CD14-positive monocyte (primary cell): ENCODE results near the gene TPK1. TPM values are rescaled to one million over a fixed set of nuclear protein-coding genes. Genes with fewer than 3 reads are reported as not detected.

ENCODE experiments used
- DNase-seq, 3 donors: peaks; one replicate each; pipeline ENCODE4 v3.0.0-alpha.2; 2011 to 2022
- H2AFZ ChIP-seq: 2 replicates; pipeline ENCODE4 v1.6.0; 2012; ENCODE audit warnings: mild to moderate bottlenecking, low read depth, low read length, inconsistent platforms; ENCODE audit not compliant: insufficient read depth, poor library complexity, severe bottlenecking
- H3K27ac ChIP-seq, 2 donors: 1 replicate in 1 of 2; 2 replicates in 1 of 2; pipeline ENCODE4 v1.5.1; 2012 to 2013; ENCODE audit warnings: low read length in 2 of 2, control low read depth in 1 of 2, inconsistent platforms in 1 of 2, low read depth in 1 of 2, mild to moderate bottlenecking in 1 of 2
- H3K27me3 ChIP-seq, 2 donors: one replicate each; pipeline versions ENCODE4 v1.6.0 to v1.6.1; 2011 to 2013; ENCODE audit warnings: low read length in 2 of 2; ENCODE audit not compliant: control insufficient read depth in 2 of 2, insufficient read depth in 2 of 2
- H3K36me3 ChIP-seq, 2 donors: replicated peaks in 1 of 2; 1 replicate in 1 of 2; 2 replicates in 1 of 2; pipeline versions ENCODE4 v1.5.1 to v1.6.1; 2012 to 2013; ENCODE audit warnings: low read length in 2 of 2, control low read depth in 1 of 2, inconsistent platforms in 1 of 2, mild to moderate bottlenecking in 1 of 2; ENCODE audit not compliant: insufficient read depth in 2 of 2, control insufficient read depth in 1 of 2
- H3K4me1 ChIP-seq, 2 donors: 1 replicate in 1 of 2; 2 replicates in 1 of 2; pipeline versions ENCODE4 v1.5.1 to v1.6.1; 2012 to 2013; ENCODE audit warnings: low read length in 2 of 2, control low read depth in 1 of 2, inconsistent platforms in 1 of 2, mild to moderate bottlenecking in 1 of 2, moderate library complexity in 1 of 2; ENCODE audit not compliant: insufficient read depth in 2 of 2, control insufficient read depth in 1 of 2
- H3K4me2 ChIP-seq: replicated peaks from 2 replicates; pipeline ENCODE3; 2012; ENCODE audit warnings: low read length, moderate library complexity, mild to moderate bottlenecking; ENCODE audit not compliant: poor library complexity, severe bottlenecking; ENCODE audit errors: extremely low read depth
- H3K4me3 ChIP-seq, 3 experiments: fragments of 200-600 bp in 1 of 3; sonication (generic) in 1 of 3; replicated peaks in 1 of 3; 1 replicate in 2 of 3; 2 replicates in 1 of 3; pipeline ENCODE4 v1.5.1; 2011 to 2013; ENCODE audit warnings: low read length in 3 of 3, mild to moderate bottlenecking in 3 of 3, control low read depth in 2 of 3, low read depth in 2 of 3, inconsistent platforms in 1 of 3, moderate library complexity in 1 of 3
- H3K79me2 ChIP-seq: 2 replicates; pipeline ENCODE4 v1.6.0; 2012; ENCODE audit warnings: mild to moderate bottlenecking, control low read depth, inconsistent platforms, low read length, moderate library complexity; ENCODE audit not compliant: insufficient read depth
- H3K9ac ChIP-seq: 2 replicates; pipeline ENCODE4 v1.6.0; 2017; ENCODE audit warnings: low read length, mild to moderate bottlenecking; ENCODE audit not compliant: insufficient read depth, poor library complexity, severe bottlenecking
- H3K9me3 ChIP-seq, 2 donors: replicated peaks in 1 of 2; 1 replicate in 1 of 2; 2 replicates in 1 of 2; pipeline versions ENCODE4 v1.5.1 to v1.6.1; 2012 to 2013; ENCODE audit warnings: low read length in 2 of 2, control low read depth in 1 of 2; ENCODE audit not compliant: control insufficient read depth in 1 of 2, insufficient read depth in 1 of 2
- H4K20me1 ChIP-seq: 2 replicates; pipeline ENCODE4 v1.6.0; 2012; ENCODE audit warnings: mild to moderate bottlenecking, low read length, control low read depth, moderate library complexity; ENCODE audit not compliant: insufficient read depth
- H3K27ac Mint-ChIP-seq, 7 donors: one replicate each; pipeline ENCODE4 v1.8.0; 2020; ENCODE audit warnings: mild to moderate bottlenecking in 7 of 7, mixed read lengths in 7 of 7, moderate library complexity in 6 of 7, inconsistent platforms in 2 of 7
- H3K27me3 Mint-ChIP-seq, 3 donors: one replicate each; pipeline ENCODE4 v1.8.0; 2021 to 2022; ENCODE audit warnings: low read depth in 3 of 3, mild to moderate bottlenecking in 3 of 3, mixed read lengths in 3 of 3, moderate library complexity in 3 of 3, inconsistent platforms in 1 of 3
- H3K36me3 Mint-ChIP-seq, 2 donors: one replicate each; pipeline ENCODE4 v1.8.0; 2020; ENCODE audit warnings: mixed read lengths in 2 of 2, inconsistent platforms in 1 of 2, mild to moderate bottlenecking in 1 of 2
- H3K4me1 Mint-ChIP-seq: one replicate; pipeline ENCODE4 v1.8.0; 2020; ENCODE audit warnings: mild to moderate bottlenecking, mixed read lengths
- H3K4me3 Mint-ChIP-seq, 2 donors: one replicate each; pipeline ENCODE4 v1.8.0; 2020; ENCODE audit warnings: mild to moderate bottlenecking in 2 of 2, mixed read lengths in 2 of 2, moderate library complexity in 1 of 2
- H3K9me3 Mint-ChIP-seq, 7 donors: one replicate each; pipeline ENCODE4 v1.8.0; 2020 to 2022; ENCODE audit warnings: mixed read lengths in 7 of 7, mild to moderate bottlenecking in 6 of 7, moderate library complexity in 6 of 7, inconsistent platforms in 2 of 7
- WGBS: methylation state at CpG from one replicate; pipeline ENCODE4 v1.1.5; 2013; ENCODE audit warnings: missing lambda C conversion rate; ENCODE audit not compliant: insufficient coverage; 5-methylcytosine and 5-hydroxymethylcytosine counted together
- intact Hi-C, 2 donors: fragments of 100-400 bp; cut with micrococcal nuclease; formaldehyde crosslinking; loops; one replicate each; pipeline versions ENCODE4 v1.15.0 to v1.15.1; 2023
- polyA plus RNA-seq, 3 donors: library from polyadenylated mRNA; depleted of rRNA in 1 of 3; unstranded in 2 of 3; stranded (reverse) in 1 of 3; fragments of 300-500 nt in 2 of 3; fragments of >200 nt in 1 of 3; fragmentation: Illumina TruSeq in 2 of 3; gene quantifications; 1 replicate in 2 of 3; 2 replicates in 1 of 3; pipeline ENCODE4 v1.2.3, GENCODE V29; 2012 to 2021
- TF ChIP-seq, protein P1 (sequence below): fragments of 200-600 bp; IDR thresholded peaks from one replicate; pipeline ENCODE4 v1.8.0; 2022; ENCODE audit warnings: antibody characterized with exemption, mild to moderate bottlenecking

Gene TPK1
- polyA plus RNA-seq, 3 donors, result 18.9 to 33.8 (median 33.1) TPM

DNA sequence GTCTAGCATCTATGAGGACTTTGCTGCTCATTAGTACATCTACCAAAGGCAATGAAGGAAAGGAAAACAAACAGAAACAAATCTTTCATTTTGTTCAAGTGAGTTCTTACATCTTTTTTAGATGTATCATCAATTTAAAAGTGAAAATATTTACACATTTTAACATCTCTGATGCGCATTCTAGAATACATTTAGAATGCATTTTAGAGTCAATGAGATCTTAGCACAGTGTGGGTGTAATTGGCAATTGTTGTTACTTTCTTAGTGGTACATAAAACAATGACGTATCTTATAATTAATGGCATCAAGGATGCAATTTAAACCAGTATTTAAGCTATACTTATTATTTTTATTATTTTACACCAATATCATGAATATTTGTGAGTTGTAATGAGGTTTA lies 51.4 kb downstream of the TPK1 start:
- H3K27ac Mint-ChIP-seq, result no peak overlapping the region
- H3K9me3 ChIP-seq, result no peaks in the 10 kb centered on the region
- WGBS, result no CpG with 5 or more reads among the region's 2 CpGs

DNA sequence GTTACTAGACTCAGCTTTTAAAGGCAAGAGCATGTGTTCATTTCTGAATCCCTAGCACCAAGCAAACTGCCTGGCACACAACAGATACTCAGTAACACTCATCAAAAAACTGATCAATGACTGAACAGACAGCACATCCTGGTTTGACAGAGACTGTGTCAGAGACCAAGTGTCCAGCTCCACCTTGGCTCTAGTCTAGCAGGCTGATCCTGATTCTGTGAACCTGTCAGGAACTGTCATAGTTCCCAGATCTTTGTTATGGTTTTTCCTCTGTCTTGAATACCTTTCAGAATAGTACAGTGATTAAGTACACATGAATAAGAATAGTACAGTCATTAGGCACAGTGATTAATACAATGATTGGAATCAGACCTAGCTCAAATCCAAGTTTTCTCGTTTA lies 53.0 kb downstream of the TPK1 start:
- no peak overlapping the region for H2AFZ ChIP-seq
- H3K27ac ChIP-seq, result no peak overlapping the region
- no peaks in the 10 kb centered on the region for H3K27me3 ChIP-seq
- H3K27me3 Mint-ChIP-seq, result no peaks in the 10 kb centered on the region
- H3K9me3 Mint-ChIP-seq, result peaks cover 0 to under 1% (median 0%) of the 10 kb centered on the region in 7 donors
- TF ChIP-seq, protein P1, sequence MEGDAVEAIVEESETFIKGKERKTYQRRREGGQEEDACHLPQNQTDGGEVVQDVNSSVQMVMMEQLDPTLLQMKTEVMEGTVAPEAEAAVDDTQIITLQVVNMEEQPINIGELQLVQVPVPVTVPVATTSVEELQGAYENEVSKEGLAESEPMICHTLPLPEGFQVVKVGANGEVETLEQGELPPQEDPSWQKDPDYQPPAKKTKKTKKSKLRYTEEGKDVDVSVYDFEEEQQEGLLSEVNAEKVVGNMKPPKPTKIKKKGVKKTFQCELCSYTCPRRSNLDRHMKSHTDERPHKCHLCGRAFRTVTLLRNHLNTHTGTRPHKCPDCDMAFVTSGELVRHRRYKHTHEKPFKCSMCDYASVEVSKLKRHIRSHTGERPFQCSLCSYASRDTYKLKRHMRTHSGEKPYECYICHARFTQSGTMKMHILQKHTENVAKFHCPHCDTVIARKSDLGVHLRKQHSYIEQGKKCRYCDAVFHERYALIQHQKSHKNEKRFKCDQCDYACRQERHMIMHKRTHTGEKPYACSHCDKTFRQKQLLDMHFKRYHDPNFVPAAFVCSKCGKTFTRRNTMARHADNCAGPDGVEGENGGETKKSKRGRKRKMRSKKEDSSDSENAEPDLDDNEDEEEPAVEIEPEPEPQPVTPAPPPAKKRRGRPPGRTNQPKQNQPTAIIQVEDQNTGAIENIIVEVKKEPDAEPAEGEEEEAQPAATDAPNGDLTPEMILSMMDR, result no peak
- no peaks in the 10 kb centered on the region for H3K9me3 ChIP-seq
- intact Hi-C loops, result no loop called here
- H3K9ac ChIP-seq, result no peak overlapping the region
- no peak for DNase-seq
- no peaks in the 10 kb centered on the region for H3K36me3 Mint-ChIP-seq
- H3K36me3 ChIP-seq, result no peaks in the 10 kb centered on the region
- no peaks in the 10 kb centered on the region for H3K79me2 ChIP-seq
- no peak overlapping the region for H3K4me3 Mint-ChIP-seq
- H3K4me3 ChIP-seq, result no peak overlapping the region
- H3K4me1 ChIP-seq, result no peaks in the 10 kb centered on the region
- H3K4me1 Mint-ChIP-seq, result no peaks in the 10 kb centered on the region
- H3K4me2 ChIP-seq, result no peak overlapping the region
- WGBS, result no CpG with 5 or more reads among the region's 1 CpG
- no peak overlapping the region for H3K27ac Mint-ChIP-seq
- H4K20me1 ChIP-seq, result no peaks in the 10 kb centered on the region

More for the DNA sequence above, 51.4 kb downstream of the TPK1 start:
- H3K4me3 ChIP-seq, result no peak overlapping the region
- Mint-ChIP-seq H3K4me3 (no peak overlapping the region), H3K9me3 (no peaks in the 10 kb centered on the region), H3K36me3 (no peaks in the 10 kb centered on the region), H3K4me1 (no peaks in the 10 kb centered on the region), H3K27me3 (peaks cover 0 to 1% (median 0%) of the 10 kb centered on the region in 3 donors)
- H4K20me1 ChIP-seq, result no peaks in the 10 kb centered on the region
- H3K9ac ChIP-seq, result no peak overlapping the region
- TF ChIP-seq, protein P1, result no peak
- no peak overlapping the region for H2AFZ ChIP-seq
- no peaks in the 10 kb centered on the region for H3K27me3 ChIP-seq
- H3K79me2 ChIP-seq, result no peaks in the 10 kb centered on the region
- no peak overlapping the region for H3K27ac ChIP-seq
- no peak for DNase-seq
- no peaks in the 10 kb centered on the region for H3K4me1 ChIP-seq
- no peaks in the 10 kb centered on the region for H3K36me3 ChIP-seq
- intact Hi-C loops, result no loop called here
- H3K4me2 ChIP-seq, result no peak overlapping the region
